Suppressor macrophage treated with lipopolysaccharide for 4 hours (primary cell): ENCODE results near the gene GOLM1.
"Not testable (repeated sequence)": the region's sequence is repeated elsewhere in the genome, so short reads cannot be mapped to it uniquely, and the experiment has no call there.

ENCODE experiments used
- DNase-seq: peaks from one replicate; pipeline ENCODE4 v3.0.0-alpha.2; 2020

Gene GOLM1

GRCh38 chr9:86079865-86080469 lies 19.4 kb downstream of the GOLM1 start:
- no peak for DNase-seq

- no peak for DNase-seq
Measured at GRCh38 chr9:86079421-86079831, 19.9 kb downstream of the GOLM1 start.

GRCh38 chr9:86078731-86079130 lies 20.6 kb downstream of the GOLM1 start:
- DNase-seq = no peak

- DNase-seq = no peak
Measured at GRCh38 chr9:86077276-86077675, 22.1 kb downstream of the GOLM1 start.

GRCh38 chr9:86075132-86076109 lies 23.9 kb downstream of the GOLM1 start:
- DNase-seq = no peak

- no peak for DNase-seq
Measured at GRCh38 chr9:86073839-86074238, 25.5 kb downstream of the GOLM1 start.

- no peak for DNase-seq
Measured at GRCh38 chr9:86072394-86072877, 26.9 kb downstream of the GOLM1 start.

- peak; percentile 76 for DNase-seq
Measured at GRCh38 chr9:86069206-86069869, 30.0 kb downstream of the GOLM1 start.

GRCh38 chr9:86064220-86064619 lies 35.1 kb downstream of the GOLM1 start:
- DNase-seq = no peak

- DNase-seq = peak; percentile 14
Measured at GRCh38 chr9:86062845-86063693, 36.3 kb downstream of the GOLM1 start.

- no peak for DNase-seq
Measured at GRCh38 chr9:86061972-86062739, 37.2 kb downstream of the GOLM1 start.

- DNase-seq = no peak
Measured at GRCh38 chr9:86057491-86057890, 41.9 kb downstream of the GOLM1 start.

- DNase-seq = no peak
Measured at GRCh38 chr9:86054695-86055094, 44.7 kb downstream of the GOLM1 start.

GRCh38 chr9:86052556-86053468 lies 46.5 kb downstream of the GOLM1 start:
- DNase-seq = no peak

GRCh38 chr9:86048018-86048742 lies 51.2 kb downstream of the GOLM1 start:
- not testable (repeated sequence) for DNase-seq

- no peak for DNase-seq
Measured at GRCh38 chr9:86047361-86047760, 52.0 kb downstream of the GOLM1 start.

- DNase-seq = no peak
Measured at GRCh38 chr9:86046930-86047341, 52.4 kb downstream of the GOLM1 start.

GRCh38 chr9:86046071-86046636 lies 53.2 kb downstream of the GOLM1 start:
- DNase-seq = no peak

GRCh38 chr9:86045654-86046053 lies 53.7 kb downstream of the GOLM1 start:
- no peak for DNase-seq
